HG03039 (cell line): ENCODE measurements around the gene LRRC61.
"Not testable (repeated sequence)": the region's sequence is repeated elsewhere in the genome, so short reads cannot be mapped to it uniquely, and the experiment has no call there.

Source experiments
- ATAC-seq: cut with Tn5 transposase; IDR thresholded peaks from one replicate; pipeline ENCODE4 v1.9.1; 2021; ENCODE audit warnings: mild to moderate bottlenecking, moderate library complexity; ENCODE audit not compliant: unreplicated experiment

Gene LRRC61

DNA sequence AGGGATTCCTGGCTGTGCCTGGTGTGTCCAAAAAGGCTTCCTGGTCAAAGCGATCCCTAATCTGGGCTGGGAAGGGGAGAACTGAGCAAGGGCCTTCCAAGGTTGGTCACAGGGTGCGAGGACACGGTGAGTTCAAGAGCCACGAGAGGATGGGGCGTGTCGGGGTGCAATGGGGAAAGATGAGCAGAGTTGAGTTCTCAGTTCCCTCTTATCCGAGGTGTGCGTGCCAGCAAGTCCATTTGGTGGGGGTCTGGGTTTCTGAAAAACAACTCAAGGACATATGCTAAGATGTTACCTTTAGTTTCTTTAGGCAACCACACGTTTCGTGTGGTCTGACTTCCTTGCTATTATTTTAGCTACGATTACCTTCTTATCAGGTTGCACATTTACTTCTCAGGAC, 57.3 kb downstream of the LRRC61 start:
- no peak for ATAC-seq

GRCh38 chr7:150381096-150381495, 57.9 kb downstream of the LRRC61 start:
- ATAC-seq: no peak

DNA sequence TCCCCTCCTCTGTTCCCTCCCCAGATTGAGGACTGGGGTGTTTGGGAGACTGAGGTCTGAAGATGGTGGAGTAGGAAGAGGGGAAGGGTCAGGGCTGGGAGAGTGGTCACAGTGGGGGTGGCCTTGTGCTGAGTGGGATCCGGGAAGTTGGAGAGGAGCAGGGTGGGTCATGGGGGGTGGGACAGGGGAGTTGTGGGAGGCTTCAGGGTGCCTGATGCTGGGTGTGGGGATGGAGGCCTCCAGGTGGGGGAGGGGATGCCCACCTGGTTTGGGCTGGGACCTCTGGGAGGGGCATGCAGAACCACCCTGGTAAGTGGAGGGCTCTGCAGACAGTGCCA, 58.6 kb downstream of the LRRC61 start:
- no peak for ATAC-seq

DNA sequence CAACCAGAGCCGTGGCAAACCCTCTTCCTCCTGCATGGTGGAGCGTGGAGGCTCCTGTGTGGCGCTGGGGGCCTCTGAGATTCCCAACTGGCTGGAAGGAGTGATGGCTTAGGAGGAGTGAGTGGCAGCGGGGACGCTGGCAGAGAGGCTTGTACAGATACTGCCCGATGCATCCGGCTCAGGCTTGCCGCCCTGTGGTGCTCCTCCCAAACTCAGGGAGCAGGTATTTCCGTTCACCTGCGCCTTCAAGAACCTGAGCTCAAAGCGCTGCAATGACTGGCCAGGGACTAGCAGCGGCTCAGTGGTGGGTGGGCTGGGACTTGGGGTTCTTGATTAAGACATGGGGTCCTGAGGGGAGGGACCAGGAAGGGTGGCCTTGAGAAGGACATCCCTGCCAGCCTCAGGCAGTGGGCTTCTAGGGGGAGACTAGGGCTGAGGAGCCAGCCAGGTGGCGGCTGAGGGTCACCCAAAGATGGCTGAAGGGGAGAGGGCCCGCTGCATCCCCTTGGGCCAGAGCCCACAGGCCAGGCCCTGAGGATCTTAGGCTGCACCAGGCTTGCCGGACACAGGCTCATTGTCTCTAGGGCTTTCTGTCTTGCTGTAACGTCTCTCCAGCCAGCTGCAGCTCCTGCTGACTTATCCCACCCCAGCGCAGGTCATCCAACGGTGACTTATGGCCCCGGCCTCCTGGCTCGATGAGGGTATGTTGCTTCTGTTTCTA, 59.1 kb downstream of the LRRC61 start:
- no peak for ATAC-seq

- ATAC-seq: no peak
Measured at GRCh38 chr7:150382844-150383225, 59.7 kb downstream of the LRRC61 start.

DNA sequence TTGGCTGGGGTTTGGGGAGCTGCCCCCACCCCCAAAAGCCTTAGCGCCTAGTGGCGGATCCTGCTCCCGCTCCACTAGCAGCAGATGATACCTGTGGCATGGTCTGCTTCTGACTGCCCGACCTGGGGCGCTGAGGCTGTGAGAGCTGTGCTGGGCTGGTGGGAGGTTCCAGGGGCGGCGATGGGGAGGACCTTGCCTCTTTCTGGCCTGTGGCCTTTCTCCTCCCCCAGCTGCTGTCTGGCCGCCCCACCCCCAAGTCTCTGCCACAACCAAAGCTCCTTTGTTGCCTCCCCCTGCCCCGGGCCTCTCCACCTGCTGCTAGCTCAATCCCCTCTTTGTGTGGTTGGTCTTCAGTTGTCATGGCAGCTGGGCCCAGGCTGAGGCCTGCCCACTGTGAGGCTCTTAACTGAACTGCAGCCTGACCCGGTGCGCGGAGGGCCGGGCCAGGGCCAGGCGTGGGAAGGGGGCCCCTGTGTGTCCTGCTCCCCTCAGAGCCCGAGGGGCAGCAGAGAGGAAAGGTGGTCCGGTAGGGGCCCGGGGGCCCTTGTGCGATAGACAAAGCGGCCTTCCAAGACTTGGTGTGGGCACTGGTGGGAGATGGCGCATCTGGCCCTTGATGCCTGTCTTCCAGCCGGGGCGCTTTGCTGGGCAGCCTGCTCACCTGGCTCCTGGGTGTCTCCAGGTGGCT, 60.7 kb downstream of the LRRC61 start:
- ATAC-seq: no peak

- no peak for ATAC-seq
Measured at GRCh38 chr7:150384406-150385301, 61.5 kb downstream of the LRRC61 start.

DNA sequence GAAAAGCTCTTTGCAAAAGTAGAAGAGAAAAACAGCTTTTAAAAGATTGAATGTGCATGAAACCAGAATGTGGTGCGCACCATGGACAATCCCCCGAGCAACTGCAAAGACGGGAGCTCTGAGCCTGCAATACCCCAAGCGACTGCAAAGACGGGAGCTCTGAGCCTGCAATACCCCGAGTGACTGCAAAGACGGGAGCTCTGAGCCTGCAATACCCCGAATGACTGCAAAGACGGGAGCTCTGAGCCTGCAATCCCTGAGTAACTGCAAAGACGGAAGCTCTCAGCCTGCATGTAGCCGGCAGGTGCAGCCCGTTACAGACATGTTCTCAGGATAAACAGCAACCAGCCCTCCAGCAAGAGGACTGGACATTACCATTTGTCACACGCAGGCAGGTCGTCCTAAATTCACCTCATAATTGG, 62.2 kb downstream of the LRRC61 start:
- ATAC-seq: no peak

DNA sequence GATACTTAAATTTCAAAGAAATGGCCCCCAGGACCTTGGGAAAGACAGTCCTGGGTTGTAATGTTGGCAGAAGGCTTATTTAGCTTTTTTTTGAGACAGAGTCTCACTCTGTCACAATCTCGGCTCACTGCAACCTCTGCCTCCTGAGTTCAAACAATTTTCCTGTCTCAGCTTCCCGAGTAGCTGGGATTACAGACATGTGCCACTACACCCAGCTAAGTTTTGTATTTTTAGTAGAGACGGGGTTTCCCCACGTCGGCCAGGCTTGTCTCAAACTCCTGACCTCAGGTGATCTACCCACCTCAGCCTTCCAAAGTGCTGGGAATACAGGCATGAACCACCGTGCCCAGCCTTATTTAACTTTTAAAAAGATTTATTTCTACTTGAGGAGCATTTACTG, 62.7 kb downstream of the LRRC61 start:
- ATAC-seq: not testable (repeated sequence)
